ENCODE results near the gene FAIM2.

DNA sequence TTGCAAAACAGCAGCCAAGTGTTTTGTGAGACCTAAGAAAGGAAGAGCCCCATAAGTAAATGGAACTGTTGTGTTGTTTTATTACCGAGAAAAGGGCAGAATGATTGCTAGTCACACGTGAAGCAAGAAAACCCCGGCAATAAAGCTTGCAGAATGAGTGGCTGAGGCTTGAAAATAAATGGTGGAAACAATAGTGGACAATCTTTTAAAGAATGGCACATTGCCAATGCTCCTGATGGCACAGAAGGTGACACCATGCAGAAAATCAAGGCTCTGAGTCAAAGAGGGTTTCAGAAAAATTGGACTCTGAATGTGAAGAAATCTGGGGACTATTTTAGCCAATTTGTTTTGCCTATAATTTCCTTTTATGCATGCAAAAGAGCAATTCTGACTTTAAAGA lies 42.8 kb upstream of the FAIM2 start:
- TF ChIP-seq, protein P1, sequence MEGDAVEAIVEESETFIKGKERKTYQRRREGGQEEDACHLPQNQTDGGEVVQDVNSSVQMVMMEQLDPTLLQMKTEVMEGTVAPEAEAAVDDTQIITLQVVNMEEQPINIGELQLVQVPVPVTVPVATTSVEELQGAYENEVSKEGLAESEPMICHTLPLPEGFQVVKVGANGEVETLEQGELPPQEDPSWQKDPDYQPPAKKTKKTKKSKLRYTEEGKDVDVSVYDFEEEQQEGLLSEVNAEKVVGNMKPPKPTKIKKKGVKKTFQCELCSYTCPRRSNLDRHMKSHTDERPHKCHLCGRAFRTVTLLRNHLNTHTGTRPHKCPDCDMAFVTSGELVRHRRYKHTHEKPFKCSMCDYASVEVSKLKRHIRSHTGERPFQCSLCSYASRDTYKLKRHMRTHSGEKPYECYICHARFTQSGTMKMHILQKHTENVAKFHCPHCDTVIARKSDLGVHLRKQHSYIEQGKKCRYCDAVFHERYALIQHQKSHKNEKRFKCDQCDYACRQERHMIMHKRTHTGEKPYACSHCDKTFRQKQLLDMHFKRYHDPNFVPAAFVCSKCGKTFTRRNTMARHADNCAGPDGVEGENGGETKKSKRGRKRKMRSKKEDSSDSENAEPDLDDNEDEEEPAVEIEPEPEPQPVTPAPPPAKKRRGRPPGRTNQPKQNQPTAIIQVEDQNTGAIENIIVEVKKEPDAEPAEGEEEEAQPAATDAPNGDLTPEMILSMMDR (IDR thresholded peaks at IDR 0.05; ENCODE audit: poor library complexity, severe bottlenecking): no peak
- no peak for TF ChIP-seq EZH2 (IDR thresholded peaks at IDR 0.05; ENCODE audit: borderline replicate concordance, insufficient read depth, low read length, poor library complexity, severe bottlenecking)
- no peak for TF ChIP-seq POLR2AphosphoS5 (IDR thresholded peaks at IDR 0.05)
- TF ChIP-seq, protein P2, sequence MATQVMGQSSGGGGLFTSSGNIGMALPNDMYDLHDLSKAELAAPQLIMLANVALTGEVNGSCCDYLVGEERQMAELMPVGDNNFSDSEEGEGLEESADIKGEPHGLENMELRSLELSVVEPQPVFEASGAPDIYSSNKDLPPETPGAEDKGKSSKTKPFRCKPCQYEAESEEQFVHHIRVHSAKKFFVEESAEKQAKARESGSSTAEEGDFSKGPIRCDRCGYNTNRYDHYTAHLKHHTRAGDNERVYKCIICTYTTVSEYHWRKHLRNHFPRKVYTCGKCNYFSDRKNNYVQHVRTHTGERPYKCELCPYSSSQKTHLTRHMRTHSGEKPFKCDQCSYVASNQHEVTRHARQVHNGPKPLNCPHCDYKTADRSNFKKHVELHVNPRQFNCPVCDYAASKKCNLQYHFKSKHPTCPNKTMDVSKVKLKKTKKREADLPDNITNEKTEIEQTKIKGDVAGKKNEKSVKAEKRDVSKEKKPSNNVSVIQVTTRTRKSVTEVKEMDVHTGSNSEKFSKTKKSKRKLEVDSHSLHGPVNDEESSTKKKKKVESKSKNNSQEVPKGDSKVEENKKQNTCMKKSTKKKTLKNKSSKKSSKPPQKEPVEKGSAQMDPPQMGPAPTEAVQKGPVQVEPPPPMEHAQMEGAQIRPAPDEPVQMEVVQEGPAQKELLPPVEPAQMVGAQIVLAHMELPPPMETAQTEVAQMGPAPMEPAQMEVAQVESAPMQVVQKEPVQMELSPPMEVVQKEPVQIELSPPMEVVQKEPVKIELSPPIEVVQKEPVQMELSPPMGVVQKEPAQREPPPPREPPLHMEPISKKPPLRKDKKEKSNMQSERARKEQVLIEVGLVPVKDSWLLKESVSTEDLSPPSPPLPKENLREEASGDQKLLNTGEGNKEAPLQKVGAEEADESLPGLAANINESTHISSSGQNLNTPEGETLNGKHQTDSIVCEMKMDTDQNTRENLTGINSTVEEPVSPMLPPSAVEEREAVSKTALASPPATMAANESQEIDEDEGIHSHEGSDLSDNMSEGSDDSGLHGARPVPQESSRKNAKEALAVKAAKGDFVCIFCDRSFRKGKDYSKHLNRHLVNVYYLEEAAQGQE (IDR thresholded peaks at IDR 0.05; ENCODE audit: borderline replicate concordance): no peak
- no peak for TF ChIP-seq EP300 (conservative IDR thresholded peaks at IDR 0.05; ENCODE audit: poor library complexity, severe bottlenecking)
- TF ChIP-seq TAF1 (IDR thresholded peaks at IDR 0.05; ENCODE audit: low read depth): no peak
- no peak for TF ChIP-seq MXI1 (conservative IDR thresholded peaks at IDR 0.05; ENCODE audit: poor library complexity, severe bottlenecking)

Data from neural cell (in vitro differentiated cells).